Stomach (tissue), 9 donors: ENCODE data around the gene DPP8. TPM values are rescaled to one million over a fixed set of nuclear protein-coding genes. Genes with fewer than 3 reads are reported as not detected.
"Not testable (repeated sequence)": the region's sequence is repeated elsewhere in the genome, so short reads cannot be mapped to it uniquely, and the experiment has no call there.

Experiments used
- DNase-seq, 2 donors: peaks; one replicate each; pipeline versions ENCODE4 v3.0.0 to v3.0.0-alpha.2; 2013 to 2019
- H3K27ac ChIP-seq, 5 donors: fragments of 200-600 bp in 4 of 5; sonication (generic) in 4 of 5; one replicate each; pipeline ENCODE4 v1.5.1; 2013 to 2019; ENCODE audit warnings: mild to moderate bottlenecking in 1 of 5, moderate library complexity in 1 of 5
- H3K27me3 ChIP-seq, 3 donors: fragments of 200-600 bp; sonication (generic); one replicate each; pipeline ENCODE4 v1.5.1; 2017 to 2019; ENCODE audit warnings: mixed run types in 1 of 3
- H3K36me3 ChIP-seq, 4 donors: fragments of 200-600 bp; sonication (generic); 1 replicate in 3 of 4; 2 replicates in 1 of 4; pipeline ENCODE4 v1.5.1; 2016 to 2019
- H3K4me1 ChIP-seq, 4 donors: fragments of 200-600 bp; sonication (generic); one replicate each; pipeline ENCODE4 v1.5.1; 2016 to 2019
- H3K4me3 ChIP-seq, 4 donors: fragments of 200-600 bp; sonication (generic) in 3 of 4; one replicate each; pipeline ENCODE4 v1.5.1; 2016 to 2019; ENCODE audit warnings: mild to moderate bottlenecking in 1 of 4
- H3K9me3 ChIP-seq, 4 donors: fragments of 200-600 bp; sonication (generic); one replicate each; pipeline ENCODE4 v1.5.1; 2016 to 2019
- EP300 ChIP-seq: sonication (generic); formaldehyde crosslinking; IDR thresholded peaks from one replicate; pipeline ENCODE4 v1.6.1; 2017; ENCODE audit warnings: antibody characterized with exemption
- POLR2A ChIP-seq, 4 donors: fragments of 450-650 bp; IDR thresholded peaks; one replicate each; pipeline ENCODE4 v1.6.1; 2016; ENCODE audit warnings: antibody characterized with exemption in 4 of 4, control low read depth in 2 of 4, mild to moderate bottlenecking in 1 of 4, moderate library complexity in 1 of 4
- POLR2AphosphoS5 ChIP-seq, 3 donors: sonication (generic); formaldehyde crosslinking; IDR thresholded peaks; one replicate each; pipeline ENCODE4 v1.6.1; 2016; ENCODE audit warnings: antibody characterized with exemption in 3 of 3
- WGBS, 5 donors: extraction: QIAGEN DNeasy Blood & Tissue Kit in 3 of 5; methylation state at CpG; one replicate each; pipeline versions ENCODE4 v1.1.5 to v1.1.7; 2013 to 2018; 5-methylcytosine and 5-hydroxymethylcytosine counted together
- intact Hi-C: fragments of 100-400 bp; cut with DNase I; formaldehyde crosslinking; loops from one replicate; pipeline ENCODE4 v1.15.1; 2023; ENCODE audit warnings: low total_unique reads
- polyA plus RNA-seq, 3 donors: library from polyadenylated mRNA; stranded (reverse); fragments of 200-250 nt; gene quantifications; one replicate each; pipeline ENCODE4 v1.2.3, GENCODE V29; 2013
- total RNA-seq, 5 donors: library from RNA; depleted of rRNA; stranded (reverse); fragments of >200 nt; gene quantifications; one replicate each; pipeline versions ENCODE4 v1.1.0 to v1.2.3, GENCODE V29; 2014 to 2016
- TF ChIP-seq, protein P1 (sequence below), 7 experiments: fragments of 450-650 bp in 4 of 7; fragments of 200-600 bp in 3 of 7; sonication (generic) in 3 of 7; IDR thresholded peaks; one replicate each; pipeline ENCODE4 v1.5.1; 2016 to 2019; ENCODE audit warnings: antibody characterized with exemption in 7 of 7, control low read depth in 2 of 7, mild to moderate bottlenecking in 1 of 7
- donor health status: healthy with polysubstance abuse.
- donor health status: Bipolar disorder and iron deficiency.
- donor health status: healthy.

Gene DPP8
- total and polyA plus RNA-seq, 8 donors: 4.5 to 89.0 (median 21.6) TPM

DNA sequence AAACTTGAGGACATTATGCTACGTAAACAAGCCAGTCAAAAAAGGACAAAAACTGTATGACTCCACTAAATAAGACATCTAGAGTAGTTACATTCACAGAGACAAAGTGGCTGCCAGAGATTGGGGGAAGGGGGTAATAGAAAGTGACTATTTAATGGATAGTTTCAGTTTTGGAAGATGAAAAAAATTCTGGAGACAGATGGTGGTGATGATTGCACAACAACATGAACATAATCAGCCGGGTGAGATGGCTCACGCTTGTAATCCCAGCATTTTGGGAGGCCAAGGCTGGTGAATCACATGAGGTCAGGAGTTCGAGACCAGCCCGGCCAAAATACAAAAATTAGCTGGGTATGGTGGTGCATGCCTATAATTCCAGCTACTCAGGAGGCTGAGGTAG, 40.6 kb downstream of the DPP8 start:
- intact Hi-C loops: no loop called here
- WGBS, 5 donors: 72 to 88% (median 82%) methylated on average over 5 of the region's 5 CpGs
- H3K4me3 ChIP-seq: no peak overlapping the region
- no peak for DNase-seq
- no peak for TF ChIP-seq EP300
- TF ChIP-seq POLR2AphosphoS5 (IDR thresholded peaks at IDR 0.05): no peak
- TF ChIP-seq POLR2A (IDR thresholded peaks at IDR 0.05): no peak
- TF ChIP-seq, protein P1, sequence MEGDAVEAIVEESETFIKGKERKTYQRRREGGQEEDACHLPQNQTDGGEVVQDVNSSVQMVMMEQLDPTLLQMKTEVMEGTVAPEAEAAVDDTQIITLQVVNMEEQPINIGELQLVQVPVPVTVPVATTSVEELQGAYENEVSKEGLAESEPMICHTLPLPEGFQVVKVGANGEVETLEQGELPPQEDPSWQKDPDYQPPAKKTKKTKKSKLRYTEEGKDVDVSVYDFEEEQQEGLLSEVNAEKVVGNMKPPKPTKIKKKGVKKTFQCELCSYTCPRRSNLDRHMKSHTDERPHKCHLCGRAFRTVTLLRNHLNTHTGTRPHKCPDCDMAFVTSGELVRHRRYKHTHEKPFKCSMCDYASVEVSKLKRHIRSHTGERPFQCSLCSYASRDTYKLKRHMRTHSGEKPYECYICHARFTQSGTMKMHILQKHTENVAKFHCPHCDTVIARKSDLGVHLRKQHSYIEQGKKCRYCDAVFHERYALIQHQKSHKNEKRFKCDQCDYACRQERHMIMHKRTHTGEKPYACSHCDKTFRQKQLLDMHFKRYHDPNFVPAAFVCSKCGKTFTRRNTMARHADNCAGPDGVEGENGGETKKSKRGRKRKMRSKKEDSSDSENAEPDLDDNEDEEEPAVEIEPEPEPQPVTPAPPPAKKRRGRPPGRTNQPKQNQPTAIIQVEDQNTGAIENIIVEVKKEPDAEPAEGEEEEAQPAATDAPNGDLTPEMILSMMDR (IDR thresholded peaks at IDR 0.05): no peak
- no peaks in the 10 kb centered on the region for H3K4me1 ChIP-seq
- H3K36me3 ChIP-seq: peaks cover 44 to 100% (median 94%) of the 10 kb centered on the region in 4 donors
- H3K9me3 ChIP-seq: no peaks in the 10 kb centered on the region
- H3K27ac ChIP-seq: no peak overlapping the region
- H3K27me3 ChIP-seq: no peaks in the 10 kb centered on the region

DNA sequence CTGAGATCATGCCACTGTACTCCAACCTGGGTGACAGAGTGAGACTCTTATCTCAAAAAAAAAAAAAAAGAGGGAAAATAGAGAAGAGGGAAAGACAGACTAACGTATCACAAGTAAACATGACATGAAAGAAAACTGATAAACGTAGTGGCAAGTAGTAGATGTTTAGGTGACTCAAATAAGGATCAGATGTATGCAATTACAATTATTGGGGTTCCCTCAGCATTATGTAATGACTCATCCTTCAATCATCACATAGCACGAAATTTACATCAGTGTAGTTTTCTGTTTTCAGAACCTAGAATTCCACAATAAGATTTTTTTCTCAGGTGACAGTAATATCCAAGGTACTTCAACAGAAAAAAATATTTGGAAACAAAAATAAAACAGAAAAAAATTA, 46.6 kb downstream of the DPP8 start:
- no peaks in the 10 kb centered on the region for H3K4me1 ChIP-seq
- TF ChIP-seq, protein P1 (IDR thresholded peaks at IDR 0.05): no peak
- TF ChIP-seq POLR2A (IDR thresholded peaks at IDR 0.05) (no peak), EP300 (no peak), POLR2AphosphoS5 (IDR thresholded peaks at IDR 0.05) (no peak)
- peaks cover 38 to 100% (median 98%) of the 10 kb centered on the region in 4 donors for H3K36me3 ChIP-seq
- intact Hi-C loops: no loop called here
- H3K9me3 ChIP-seq: no peaks in the 10 kb centered on the region
- WGBS, 5 donors: 53 to 67% (median 60%) methylated on average over 3 of the region's 3 CpGs
- H3K27ac ChIP-seq: no peak overlapping the region
- no peak for DNase-seq
- H3K4me3 ChIP-seq: no peak overlapping the region
- H3K27me3 ChIP-seq: no peaks in the 10 kb centered on the region

DNA sequence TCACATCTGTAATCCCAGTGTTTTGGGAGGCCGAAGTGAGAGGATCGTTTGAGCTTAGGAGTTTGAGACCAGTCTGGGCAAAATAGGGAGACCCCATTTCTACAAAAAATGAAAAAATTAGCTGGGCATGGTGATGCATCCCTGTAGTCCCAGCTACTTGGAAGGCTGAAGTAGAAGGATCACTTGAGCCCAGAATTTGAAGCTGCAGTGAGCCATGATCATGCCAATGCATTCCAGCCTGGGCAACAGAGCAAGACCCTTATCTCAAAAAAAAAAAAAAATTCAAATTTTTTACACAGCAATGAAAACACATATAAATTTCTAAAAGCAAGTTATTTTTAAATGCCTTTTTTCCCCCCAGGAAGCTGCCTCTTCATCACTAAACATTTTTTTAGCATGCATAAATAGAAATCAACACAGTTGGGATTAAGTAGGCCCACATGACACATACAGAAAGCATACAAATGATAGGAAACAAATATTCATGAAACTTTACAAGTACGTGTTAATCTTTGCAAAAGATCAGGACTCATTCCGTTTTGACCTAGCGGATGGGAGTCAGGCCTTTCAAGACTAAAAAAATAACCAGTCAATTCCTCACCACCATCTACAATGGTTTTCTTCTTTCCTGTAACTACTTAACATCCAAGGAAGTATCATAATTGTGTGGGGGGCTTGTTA, 49.1 kb downstream of the DPP8 start:
- intact Hi-C loops: no loop called here
- no peak overlapping the region for H3K27ac ChIP-seq
- H3K9me3 ChIP-seq: no peaks in the 10 kb centered on the region
- H3K27me3 ChIP-seq: no peaks in the 10 kb centered on the region
- WGBS, 5 donors: 80 to 95% (median 93%) methylated on average over 5 of the region's 5 CpGs
- DNase-seq: no peak
- no peak overlapping the region for H3K4me3 ChIP-seq
- no peaks in the 10 kb centered on the region for H3K4me1 ChIP-seq
- H3K36me3 ChIP-seq: peaks cover 49 to 100% (median 100%) of the 10 kb centered on the region in 4 donors
- TF ChIP-seq POLR2AphosphoS5 (IDR thresholded peaks at IDR 0.05) (no peak), POLR2A (IDR thresholded peaks at IDR 0.05) (no peak), EP300 (no peak)
- TF ChIP-seq, protein P1 (IDR thresholded peaks at IDR 0.05): no peak

DNA sequence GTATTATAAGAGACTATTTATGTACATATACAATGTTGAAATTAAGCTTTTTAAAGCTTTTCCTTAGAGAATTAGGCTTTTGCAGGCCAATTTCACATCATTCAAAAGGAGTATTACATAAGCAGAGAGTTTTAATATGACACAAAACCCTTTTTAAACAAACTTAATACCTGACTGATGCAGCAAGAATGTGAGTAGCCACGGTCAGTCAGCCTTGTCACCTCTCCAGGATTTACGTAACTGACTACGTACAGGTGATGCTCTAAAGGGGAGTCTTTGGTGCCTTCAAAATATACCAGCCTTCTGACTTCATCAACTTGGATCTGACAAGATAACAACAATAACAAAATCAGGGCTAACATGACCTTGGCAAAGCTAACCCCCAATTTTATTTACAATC, 50.6 kb downstream of the DPP8 start:
- intact Hi-C loops: no loop called here
- Histone ChIP-seq H3K4me3 (no peak overlapping the region), H3K27me3 (no peaks in the 10 kb centered on the region), H3K9me3 (no peaks in the 10 kb centered on the region), H3K4me1 (no peaks in the 10 kb centered on the region), H3K36me3 (peaks cover 48 to 100% (median 100%) of the 10 kb centered on the region in 4 donors), H3K27ac (no peak overlapping the region)
- 88 to 95% (median 91%) methylated on average over 3 of the region's 3 CpGs for WGBS, 5 donors
- TF ChIP-seq, protein P1 (IDR thresholded peaks at IDR 0.05): no peak
- TF ChIP-seq POLR2AphosphoS5 (IDR thresholded peaks at IDR 0.05) (no peak), POLR2A (IDR thresholded peaks at IDR 0.05) (no peak), EP300 (no peak)
- DNase-seq: no peak

DNA sequence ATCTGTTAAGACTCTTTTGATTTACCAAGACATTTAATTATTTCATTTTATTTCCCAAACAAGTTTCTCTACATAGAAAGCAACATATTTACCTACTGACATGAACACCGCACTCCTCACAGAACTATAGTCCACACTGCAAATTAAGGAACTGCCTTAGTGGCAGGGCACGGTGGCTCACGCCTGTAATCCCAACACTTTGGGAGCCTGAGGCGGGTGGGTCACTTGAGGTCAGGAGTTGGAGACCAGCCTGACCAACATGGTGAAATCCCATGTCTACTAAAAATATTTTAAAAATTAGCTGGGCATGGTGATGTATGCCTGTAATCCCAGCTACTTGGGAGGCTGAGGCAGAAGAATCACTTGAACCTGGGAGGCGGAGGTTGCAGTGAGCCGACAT, 54.4 kb downstream of the DPP8 start:
- intact Hi-C loops, DNase-seq, H3K4me1 ChIP-seq, H3K4me3 ChIP-seq, H3K27ac ChIP-seq, H3K9me3 ChIP-seq, H3K27me3 ChIP-seq: not testable (repeated sequence)
- peaks cover 67 to 100% (median 100%) of the 10 kb centered on the region in 4 donors for H3K36me3 ChIP-seq
- 94 to 97% (median 95%) methylated on average over 6 of the region's 6 CpGs for WGBS, 5 donors
